ENCODE results near the gene UNC93B1.
"Not testable (repeated sequence)": the region's sequence is repeated elsewhere in the genome, so short reads cannot be mapped to it uniquely, and the experiment has no call there.

Gene UNC93B1

GRCh38 chr11:67946403-67946802 lies 57.5 kb downstream of the UNC93B1 start:
- FAIRE-seq; DNase-seq (ENCODE audit: low spot score): not testable (repeated sequence)

GRCh38 chr11:67943406-67943805 lies 60.5 kb downstream of the UNC93B1 start:
- DNase-seq (ENCODE audit: low spot score); FAIRE-seq: not testable (repeated sequence)
